Activated CD4-positive, CD25-positive, alpha-beta regulatory T cell treated with anti-CD3 and anti-CD28 coated beads, Interleukin-2, amount 50 U/mL, for 24 hours (primary cell): Measurements from ENCODE around the gene MYO7A.

ENCODE experiments used
- ATAC-seq, 2 donors: fragments of 150-1000 bp; cut with Tn5 transposase; one replicate each; pipeline ENCODE4 v1.10.0; 2021; ENCODE audit warnings: mild to moderate bottlenecking in 1 of 2, moderate library complexity in 1 of 2

Gene MYO7A

GRCh38 chr11:77147668-77148321 lies 19.7 kb downstream of the MYO7A start:
- peak; percentile 34 to 42 for ATAC-seq

DNA sequence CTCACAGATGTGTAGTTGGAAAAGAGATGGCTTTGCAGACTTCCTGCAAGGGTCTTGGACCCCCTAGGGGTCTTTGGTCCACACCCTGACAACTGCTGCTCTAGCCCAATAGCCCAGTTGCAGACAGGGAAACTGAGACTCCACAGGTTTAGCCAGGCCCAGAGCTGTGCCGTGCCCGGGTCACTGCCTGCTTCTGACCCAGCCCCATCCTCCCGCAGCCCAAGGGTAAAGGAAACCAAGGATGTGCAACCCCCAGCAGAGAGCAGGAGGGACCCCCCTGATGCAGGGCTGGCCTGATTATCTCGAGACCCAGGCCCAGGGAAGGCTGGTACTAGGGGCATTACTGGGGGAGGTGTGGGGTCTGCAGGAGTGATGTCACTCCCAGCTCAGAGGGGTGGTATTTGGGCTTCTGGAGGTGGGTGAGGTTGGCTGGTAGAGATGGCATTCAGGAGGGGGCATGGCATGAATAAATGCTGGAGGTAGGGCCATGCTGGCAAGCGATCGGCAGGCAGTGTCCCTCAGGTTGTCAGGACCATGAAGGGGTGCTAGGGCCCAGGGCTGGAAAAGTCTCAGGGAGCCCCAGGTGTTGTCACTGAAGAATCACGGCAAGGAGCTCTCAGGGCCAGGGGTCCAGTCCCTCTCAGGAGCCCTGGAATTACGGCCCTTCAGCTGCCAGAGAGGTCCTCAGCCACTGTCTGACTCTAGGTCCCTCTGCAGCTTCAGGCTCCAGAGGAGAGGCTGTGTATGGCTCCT lies 21.1 kb downstream of the MYO7A start:
- no peak for ATAC-seq

- ATAC-seq: no peak
These were observed 21.8 kb downstream of the MYO7A start for GRCh38 chr11:77149716-77150392.

DNA sequence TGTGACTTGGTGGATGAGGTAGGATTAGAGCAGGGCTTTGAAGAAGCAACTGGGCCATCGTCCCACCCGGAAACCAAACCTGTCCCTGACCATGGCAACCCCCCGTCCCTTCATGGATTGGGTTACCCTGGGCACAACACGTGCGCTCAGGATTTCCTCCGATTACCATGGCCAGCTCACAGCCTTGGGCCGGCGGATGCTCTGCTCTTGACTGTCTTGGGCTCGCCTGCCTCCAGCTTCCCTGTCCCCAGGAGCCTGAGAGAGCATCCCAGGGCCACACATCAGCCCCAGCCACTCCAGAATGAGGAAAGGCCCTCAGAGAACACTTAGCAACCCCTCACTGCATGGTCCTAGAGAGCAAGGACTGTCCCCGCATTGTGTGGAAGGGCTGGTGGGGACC lies 22.8 kb downstream of the MYO7A start:
- no peak for ATAC-seq

DNA sequence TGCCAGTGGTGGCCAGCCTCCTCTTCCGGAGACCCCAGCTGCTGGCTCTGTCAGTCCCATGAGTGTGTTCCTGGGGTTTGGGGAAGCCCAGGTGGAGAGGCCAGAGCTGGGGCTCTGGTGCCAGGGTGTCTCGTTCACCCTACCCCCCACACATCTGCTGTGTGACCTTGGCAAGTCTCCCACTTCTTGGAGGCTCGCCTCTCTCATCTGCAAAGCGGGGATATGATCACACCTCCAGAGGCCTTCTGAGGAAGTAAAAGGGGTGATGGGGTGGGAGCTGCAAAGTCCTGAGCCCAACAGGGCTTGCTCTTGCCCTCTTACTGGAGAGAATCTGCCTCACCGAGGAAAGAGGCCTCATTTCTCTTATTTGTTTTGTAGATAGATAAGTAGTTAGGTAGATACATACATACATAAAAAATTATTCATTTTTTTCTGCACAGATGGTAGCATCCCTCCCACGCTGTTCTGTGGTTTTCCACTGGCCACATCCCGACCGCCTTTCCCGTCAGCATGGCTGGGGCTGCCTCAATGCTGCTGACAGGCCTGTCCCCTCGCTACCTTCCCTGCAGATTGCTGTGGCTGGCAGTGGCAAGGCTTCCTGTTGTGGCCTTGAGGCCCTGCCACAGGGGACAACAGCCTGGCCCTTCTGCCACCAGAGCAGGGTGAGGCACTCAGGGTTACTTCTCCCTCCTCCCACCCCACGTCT lies 23.9 kb downstream of the MYO7A start:
- peak; percentile 10 to 52 for ATAC-seq

GRCh38 chr11:77152846-77153245 lies 24.8 kb downstream of the MYO7A start:
- no peak for ATAC-seq

- ATAC-seq: no peak
These were observed 25.5 kb downstream of the MYO7A start for GRCh38 chr11:77153276-77154185.

DNA sequence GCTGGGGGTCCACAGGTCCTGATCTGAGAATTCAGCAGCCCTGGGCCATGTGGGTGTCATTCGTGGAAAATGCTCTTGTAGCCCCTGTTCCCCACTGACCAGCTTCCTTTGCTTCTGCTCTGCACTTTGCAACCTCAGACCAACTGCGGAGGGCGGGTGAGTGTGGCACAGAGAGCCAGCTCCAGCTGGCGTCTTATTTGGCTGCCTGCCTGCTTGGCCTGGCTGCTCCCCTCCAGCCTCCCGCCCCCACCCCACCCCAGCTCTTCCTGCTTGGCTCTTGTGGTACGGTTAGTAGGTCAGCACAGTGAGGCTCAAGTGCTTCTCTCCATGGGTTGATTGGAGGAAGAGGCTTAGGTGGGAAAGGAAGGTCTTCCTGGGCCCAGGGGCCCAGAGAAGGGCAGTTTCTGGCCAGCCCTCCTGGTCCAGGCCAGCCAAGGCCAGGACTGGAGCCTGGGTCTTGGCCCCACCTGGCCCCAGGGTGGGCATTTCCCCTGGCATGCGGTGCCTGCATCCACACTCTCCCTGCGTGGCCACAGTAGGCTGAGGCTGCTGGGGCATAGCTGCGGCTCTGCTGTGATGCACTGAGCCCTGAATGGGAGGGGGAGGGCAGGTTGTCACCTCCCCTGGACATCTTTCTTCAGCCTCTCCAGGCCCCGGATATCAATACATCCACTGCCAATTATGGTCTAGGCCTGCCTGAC lies 26.5 kb downstream of the MYO7A start:
- ATAC-seq: no peak

- ATAC-seq: no peak
These were observed 27.0 kb downstream of the MYO7A start for GRCh38 chr11:77155082-77155475.

- ATAC-seq: no peak
These were observed 27.6 kb downstream of the MYO7A start for GRCh38 chr11:77155556-77156130.

DNA sequence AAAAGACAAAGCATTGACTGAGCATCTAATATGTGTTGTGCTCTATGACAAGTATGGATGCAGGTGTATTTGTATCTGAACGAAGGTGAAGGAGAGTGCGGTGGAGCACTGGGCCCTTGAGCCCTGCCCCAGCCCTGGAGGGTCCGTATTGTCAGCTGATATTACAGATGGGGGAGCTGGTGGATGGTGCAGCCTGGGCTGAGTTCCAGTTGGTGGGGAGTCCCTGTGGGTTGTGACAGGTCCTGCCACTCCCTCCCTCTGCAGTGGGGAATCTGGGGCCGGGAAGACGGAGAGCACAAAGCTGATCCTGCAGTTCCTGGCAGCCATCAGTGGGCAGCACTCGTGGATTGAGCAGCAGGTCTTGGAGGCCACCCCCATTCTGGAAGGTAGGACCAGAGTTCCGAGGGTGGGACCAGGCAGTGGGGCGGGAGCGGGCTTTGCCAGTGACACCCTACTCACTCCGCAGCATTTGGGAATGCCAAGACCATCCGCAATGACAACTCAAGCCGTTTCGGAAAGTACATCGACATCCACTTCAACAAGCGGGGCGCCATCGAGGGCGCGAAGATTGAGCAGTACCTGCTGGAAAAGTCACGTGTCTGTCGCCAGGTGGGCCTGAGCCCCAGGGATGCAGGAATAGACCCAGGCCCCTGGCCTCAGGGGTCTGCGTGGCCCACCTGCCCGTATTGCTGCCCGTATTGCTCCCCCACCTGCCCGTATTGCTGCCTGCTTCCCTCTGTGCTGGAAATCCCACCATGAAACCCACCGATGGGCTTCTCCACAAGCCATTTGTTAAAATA lies 28.6 kb downstream of the MYO7A start:
- ATAC-seq: no peak

DNA sequence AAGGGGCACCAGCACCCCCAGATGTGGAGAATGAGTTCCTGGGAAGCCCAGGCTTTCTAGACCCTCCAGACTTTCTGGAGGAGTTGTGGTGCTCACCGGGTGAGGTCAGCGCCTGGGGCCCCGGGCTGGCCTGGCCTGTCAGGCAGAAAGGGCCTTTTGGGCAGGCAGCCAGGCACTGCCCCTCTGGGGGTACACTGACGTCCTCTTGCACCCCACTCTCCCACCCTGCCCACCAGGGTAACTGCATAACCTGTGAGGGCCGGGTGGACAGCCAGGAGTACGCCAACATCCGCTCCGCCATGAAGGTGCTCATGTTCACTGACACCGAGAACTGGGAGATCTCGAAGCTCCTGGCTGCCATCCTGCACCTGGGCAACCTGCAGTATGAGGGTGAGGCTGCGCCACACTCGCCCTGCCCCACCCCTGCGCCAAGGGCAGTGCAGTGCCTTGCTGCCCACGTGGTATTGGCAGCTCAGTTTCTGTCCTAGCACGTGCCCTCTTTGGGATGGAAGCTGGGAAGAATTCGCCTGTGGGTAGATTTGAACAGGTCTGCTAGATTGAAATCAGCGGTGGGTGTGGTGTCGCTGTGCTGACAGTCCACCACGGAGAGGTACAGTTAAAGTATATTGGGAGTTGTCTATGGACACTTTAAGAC lies 30.1 kb downstream of the MYO7A start:
- ATAC-seq: no peak

- ATAC-seq: no peak
These were observed 31.3 kb downstream of the MYO7A start for GRCh38 chr11:77159219-77159936.

- no peak for ATAC-seq
These were observed 32.0 kb downstream of the MYO7A start for GRCh38 chr11:77159937-77160495.

- no peak for ATAC-seq
These were observed 35.2 kb downstream of the MYO7A start for GRCh38 chr11:77163271-77163670.

- ATAC-seq: no peak
These were observed 37.0 kb downstream of the MYO7A start for GRCh38 chr11:77165066-77165465.

- no peak for ATAC-seq
These were observed 38.0 kb downstream of the MYO7A start for GRCh38 chr11:77166021-77166420.

DNA sequence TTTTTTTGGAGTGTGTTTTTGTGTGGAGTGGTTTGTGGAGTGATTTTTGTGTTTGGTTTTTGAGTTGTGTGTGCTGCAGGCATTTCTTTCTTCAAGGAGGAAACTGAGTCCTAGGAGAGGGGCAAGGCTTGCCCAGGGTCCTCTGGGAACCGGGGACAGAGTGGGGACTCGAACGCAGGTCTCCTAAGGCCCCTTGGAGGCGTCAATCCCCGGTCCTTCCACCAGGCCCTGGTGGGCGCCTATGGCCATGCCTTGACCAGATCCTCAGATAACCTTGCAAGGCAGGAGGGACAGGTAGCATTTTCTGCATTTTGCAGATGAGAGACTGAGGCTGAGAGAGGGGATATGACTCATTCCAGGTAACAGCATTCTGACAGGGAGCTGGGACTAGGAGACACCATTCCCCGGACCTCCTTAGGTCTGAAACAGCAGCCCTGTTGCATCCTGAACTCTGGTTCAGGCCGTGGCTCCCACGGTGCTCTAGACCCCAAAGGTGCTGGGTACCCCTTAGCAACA lies 39.1 kb downstream of the MYO7A start:
- no peak for ATAC-seq
